Ishikawa (cell line): ENCODE data around the gene TRABD.

Experiments
- EGR1 ChIP-seq: IDR thresholded peaks from 2 replicates; pipeline ENCODE4 v1.6.1; 2012
- RAD21 ChIP-seq: IDR thresholded peaks from 2 replicates; pipeline ENCODE4 v1.6.1; 2012; ENCODE audit warnings: low read depth
- TCF12 ChIP-seq: IDR thresholded peaks from 2 replicates; pipeline ENCODE4 v1.6.1; 2012; ENCODE audit warnings: low read depth
- TF ChIP-seq, protein P1 (sequence below): IDR thresholded peaks from 2 replicates; pipeline ENCODE4 v1.6.1; 2012; ENCODE audit warnings: low read depth, mild to moderate bottlenecking
- TF ChIP-seq, protein P2 (sequence below): IDR thresholded peaks from 2 replicates; pipeline ENCODE4 v1.6.1; 2012

DNA sequence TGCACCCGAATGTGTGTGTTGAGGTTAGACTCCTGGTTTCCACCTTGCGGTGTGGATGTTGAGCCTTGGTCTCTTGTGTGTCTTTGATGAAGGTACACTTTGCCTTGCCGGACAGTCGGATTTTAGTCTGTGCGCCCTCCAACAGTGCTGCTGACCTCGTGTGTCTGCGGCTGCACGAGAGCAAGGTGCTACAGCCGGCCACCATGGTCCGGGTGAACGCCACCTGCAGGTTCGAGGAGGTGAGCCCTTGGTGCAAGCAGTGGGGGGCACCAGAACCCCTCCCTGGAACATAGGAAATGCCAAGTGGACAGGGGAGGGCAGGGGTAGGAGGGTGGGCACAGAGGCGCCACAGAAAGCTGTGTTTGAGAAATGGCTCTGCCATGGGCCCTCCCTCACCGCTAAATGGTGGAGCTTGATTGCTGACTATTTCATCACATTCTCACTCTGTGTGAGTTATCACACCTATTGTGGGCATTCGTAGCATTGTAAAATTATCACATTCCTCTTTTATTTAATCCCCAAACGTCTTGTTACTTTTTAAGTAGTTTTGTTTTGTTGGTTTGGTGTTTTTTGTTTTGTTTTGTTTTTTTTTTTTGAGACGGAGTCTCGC is 41.6 kb upstream of the TRABD start:
- TF ChIP-seq RAD21, result no peak
- no peak for TF ChIP-seq EGR1
- TF ChIP-seq, protein P1, sequence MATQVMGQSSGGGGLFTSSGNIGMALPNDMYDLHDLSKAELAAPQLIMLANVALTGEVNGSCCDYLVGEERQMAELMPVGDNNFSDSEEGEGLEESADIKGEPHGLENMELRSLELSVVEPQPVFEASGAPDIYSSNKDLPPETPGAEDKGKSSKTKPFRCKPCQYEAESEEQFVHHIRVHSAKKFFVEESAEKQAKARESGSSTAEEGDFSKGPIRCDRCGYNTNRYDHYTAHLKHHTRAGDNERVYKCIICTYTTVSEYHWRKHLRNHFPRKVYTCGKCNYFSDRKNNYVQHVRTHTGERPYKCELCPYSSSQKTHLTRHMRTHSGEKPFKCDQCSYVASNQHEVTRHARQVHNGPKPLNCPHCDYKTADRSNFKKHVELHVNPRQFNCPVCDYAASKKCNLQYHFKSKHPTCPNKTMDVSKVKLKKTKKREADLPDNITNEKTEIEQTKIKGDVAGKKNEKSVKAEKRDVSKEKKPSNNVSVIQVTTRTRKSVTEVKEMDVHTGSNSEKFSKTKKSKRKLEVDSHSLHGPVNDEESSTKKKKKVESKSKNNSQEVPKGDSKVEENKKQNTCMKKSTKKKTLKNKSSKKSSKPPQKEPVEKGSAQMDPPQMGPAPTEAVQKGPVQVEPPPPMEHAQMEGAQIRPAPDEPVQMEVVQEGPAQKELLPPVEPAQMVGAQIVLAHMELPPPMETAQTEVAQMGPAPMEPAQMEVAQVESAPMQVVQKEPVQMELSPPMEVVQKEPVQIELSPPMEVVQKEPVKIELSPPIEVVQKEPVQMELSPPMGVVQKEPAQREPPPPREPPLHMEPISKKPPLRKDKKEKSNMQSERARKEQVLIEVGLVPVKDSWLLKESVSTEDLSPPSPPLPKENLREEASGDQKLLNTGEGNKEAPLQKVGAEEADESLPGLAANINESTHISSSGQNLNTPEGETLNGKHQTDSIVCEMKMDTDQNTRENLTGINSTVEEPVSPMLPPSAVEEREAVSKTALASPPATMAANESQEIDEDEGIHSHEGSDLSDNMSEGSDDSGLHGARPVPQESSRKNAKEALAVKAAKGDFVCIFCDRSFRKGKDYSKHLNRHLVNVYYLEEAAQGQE, result no peak
- TF ChIP-seq, protein P2, sequence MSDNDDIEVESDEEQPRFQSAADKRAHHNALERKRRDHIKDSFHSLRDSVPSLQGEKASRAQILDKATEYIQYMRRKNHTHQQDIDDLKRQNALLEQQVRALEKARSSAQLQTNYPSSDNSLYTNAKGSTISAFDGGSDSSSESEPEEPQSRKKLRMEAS, result no peak
- no peak for TF ChIP-seq TCF12
